ENCODE results near the gene TMEM51.

DNA sequence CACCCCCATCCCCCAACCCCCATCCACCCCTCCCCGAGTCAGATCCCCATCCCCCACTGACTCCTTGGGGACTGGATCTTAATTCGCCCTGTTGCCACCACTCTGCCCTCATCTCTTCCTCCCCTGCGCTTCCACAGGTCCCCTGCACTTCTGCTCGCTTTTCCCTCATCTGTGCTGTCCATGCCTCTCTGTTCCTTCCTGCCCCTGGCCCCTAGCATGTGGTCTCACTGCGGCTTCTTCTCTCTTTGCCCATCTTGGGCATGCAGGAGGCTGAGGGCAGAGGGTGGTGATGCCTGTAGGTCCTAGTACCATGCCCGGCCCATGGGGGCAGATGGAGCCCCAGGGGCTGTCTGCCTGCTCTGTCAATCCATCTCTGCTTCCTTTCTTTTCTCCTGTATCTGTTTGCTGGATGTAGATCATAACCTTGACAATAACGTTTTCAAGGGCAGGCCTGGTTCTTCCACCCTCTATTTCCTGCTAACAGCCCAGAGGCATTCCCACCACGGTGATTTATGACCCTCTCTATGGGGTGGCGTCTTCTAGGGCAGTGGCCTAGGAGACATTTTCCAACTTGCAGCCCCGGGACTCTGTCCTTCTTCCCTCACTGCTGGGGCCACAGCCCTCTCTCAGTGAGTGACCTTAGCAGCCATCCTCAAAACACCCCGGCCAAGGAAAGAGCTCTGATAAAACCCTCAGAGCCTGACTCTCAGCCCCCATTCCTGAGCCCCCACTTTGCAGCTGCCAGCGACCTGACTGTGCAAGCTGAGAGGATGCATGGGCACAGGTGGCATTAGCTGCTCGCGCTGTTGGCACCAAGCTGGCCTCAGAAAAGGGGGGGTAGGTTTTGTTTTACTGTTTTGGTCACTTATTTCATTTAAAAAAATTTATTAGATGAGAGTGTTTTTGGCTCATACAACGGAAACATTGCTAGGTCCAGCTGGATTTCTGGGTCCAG lies 33.9 kb downstream of the TMEM51 start:
- TF ChIP-seq, protein P1, sequence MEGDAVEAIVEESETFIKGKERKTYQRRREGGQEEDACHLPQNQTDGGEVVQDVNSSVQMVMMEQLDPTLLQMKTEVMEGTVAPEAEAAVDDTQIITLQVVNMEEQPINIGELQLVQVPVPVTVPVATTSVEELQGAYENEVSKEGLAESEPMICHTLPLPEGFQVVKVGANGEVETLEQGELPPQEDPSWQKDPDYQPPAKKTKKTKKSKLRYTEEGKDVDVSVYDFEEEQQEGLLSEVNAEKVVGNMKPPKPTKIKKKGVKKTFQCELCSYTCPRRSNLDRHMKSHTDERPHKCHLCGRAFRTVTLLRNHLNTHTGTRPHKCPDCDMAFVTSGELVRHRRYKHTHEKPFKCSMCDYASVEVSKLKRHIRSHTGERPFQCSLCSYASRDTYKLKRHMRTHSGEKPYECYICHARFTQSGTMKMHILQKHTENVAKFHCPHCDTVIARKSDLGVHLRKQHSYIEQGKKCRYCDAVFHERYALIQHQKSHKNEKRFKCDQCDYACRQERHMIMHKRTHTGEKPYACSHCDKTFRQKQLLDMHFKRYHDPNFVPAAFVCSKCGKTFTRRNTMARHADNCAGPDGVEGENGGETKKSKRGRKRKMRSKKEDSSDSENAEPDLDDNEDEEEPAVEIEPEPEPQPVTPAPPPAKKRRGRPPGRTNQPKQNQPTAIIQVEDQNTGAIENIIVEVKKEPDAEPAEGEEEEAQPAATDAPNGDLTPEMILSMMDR (CRISPR knock-in tag; IDR thresholded peaks at IDR 0.05): no peak
- TF ChIP-seq MEIS2 (CRISPR knock-in tag; IDR thresholded peaks at IDR 0.05) (no peak), ZBTB8A (CRISPR knock-in tag; IDR thresholded peaks at IDR 0.05; ENCODE audit: borderline replicate concordance, low read depth) (no peak)
- TF ChIP-seq, protein P2, sequence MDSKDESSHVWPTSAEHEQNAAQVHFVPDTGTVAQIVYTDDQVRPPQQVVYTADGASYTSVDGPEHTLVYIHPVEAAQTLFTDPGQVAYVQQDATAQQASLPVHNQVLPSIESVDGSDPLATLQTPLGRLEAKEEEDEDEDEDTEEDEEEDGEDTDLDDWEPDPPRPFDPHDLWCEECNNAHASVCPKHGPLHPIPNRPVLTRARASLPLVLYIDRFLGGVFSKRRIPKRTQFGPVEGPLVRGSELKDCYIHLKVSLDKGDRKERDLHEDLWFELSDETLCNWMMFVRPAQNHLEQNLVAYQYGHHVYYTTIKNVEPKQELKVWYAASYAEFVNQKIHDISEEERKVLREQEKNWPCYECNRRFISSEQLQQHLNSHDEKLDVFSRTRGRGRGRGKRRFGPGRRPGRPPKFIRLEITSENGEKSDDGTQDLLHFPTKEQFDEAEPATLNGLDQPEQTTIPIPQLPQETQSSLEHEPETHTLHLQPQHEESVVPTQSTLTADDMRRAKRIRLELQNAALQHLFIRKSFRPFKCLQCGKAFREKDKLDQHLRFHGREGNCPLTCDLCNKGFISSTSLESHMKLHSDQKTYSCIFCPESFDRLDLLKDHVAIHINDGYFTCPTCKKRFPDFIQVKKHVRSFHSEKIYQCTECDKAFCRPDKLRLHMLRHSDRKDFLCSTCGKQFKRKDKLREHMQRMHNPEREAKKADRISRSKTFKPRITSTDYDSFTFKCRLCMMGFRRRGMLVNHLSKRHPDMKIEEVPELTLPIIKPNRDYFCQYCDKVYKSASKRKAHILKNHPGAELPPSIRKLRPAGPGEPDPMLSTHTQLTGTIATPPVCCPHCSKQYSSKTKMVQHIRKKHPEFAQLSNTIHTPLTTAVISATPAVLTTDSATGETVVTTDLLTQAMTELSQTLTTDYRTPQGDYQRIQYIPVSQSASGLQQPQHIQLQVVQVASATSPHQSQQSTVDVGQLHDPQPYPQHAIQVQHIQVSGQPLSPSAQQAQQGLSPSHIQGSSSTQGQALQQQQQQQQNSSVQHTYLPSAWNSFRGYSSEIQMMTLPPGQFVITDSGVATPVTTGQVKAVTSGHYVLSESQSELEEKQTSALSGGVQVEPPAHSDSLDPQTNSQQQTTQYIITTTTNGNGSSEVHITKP (CRISPR knock-in tag; IDR thresholded peaks at IDR 0.05; ENCODE audit: low read depth): no peak
